Activated CD8-positive, alpha-beta memory T cell treated with anti-CD3 and anti-CD28 coated beads for 36 hours (primary cell): ENCODE results near the gene RNASE4. TPM values are rescaled to one million over a fixed set of nuclear protein-coding genes. Genes with fewer than 3 reads are reported as not detected.
"Not testable (repeated sequence)": the region's sequence is repeated elsewhere in the genome, so short reads cannot be mapped to it uniquely, and the experiment has no call there.

Experiments
- CTCF ChIA-PET: fragments of 350-600 bp; sonication (Branson Sonifier 250); formaldehyde crosslinking; loops from one replicate; lab custom pipeline; 2021; ENCODE audit warnings: antibody characterized with exemption; lab: Charles Lee
- POLR2A ChIA-PET: fragments of 350-600 bp; sonication (Branson Sonifier 250); formaldehyde crosslinking; loops from one replicate; lab custom pipeline; 2021; ENCODE audit warnings: antibody characterized with exemption; lab: Charles Lee
- total RNA-seq, 2 experiments: library from RNA; stranded (reverse); gene quantifications; one replicate each; pipeline ENCODE4 v1.2.3, GENCODE V29; 2021

RNASE4 gene
- total RNA-seq, 2 experiments from 2014 or later: 0.10 to 0.57 TPM

DNA sequence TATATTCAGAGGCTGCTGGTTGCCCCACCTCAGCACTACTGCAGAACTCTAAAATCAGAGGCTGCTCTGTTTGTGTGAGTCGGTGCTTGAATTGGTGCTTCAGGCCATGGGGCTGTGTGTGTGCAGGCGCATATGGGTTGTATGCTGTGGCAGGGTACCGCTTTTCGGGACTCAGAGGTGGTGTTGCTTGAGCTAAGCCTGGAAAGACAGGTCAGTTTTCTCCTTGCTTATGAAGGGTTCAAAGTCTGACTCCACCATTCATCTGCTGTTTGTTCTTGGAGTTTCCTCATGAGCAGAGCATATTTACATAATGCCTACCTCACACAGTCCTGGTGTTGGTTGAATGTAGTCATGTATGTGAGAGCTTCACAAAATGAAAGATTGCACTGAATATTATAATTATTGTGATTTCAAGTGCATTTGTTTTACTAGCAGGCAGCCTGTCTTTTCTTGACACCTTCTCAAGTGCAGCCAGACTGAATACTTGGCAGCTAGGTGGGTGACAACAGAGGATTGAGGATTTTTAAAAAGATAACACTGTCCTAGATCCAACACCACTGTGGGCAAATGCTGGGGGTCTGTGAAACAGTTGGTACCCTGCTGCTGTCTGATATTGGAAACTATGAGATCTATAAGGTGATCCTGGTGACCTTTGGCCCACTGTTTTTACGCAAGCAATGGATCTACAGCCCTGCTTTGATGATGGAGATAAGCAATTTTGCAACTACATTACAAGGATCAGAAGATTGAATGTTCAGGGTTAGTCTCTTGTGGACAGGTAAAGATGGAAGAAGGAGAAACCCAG is 3.2 kb downstream of the RNASE4 start:
- ChIA-PET POLR2A (no interaction called here), CTCF (interaction anchor here (0.8 kb wide), 1 partner anchor 284 kb away, joined by 3 read pairs; no protein-coding TSS in a partner anchor)

DNA sequence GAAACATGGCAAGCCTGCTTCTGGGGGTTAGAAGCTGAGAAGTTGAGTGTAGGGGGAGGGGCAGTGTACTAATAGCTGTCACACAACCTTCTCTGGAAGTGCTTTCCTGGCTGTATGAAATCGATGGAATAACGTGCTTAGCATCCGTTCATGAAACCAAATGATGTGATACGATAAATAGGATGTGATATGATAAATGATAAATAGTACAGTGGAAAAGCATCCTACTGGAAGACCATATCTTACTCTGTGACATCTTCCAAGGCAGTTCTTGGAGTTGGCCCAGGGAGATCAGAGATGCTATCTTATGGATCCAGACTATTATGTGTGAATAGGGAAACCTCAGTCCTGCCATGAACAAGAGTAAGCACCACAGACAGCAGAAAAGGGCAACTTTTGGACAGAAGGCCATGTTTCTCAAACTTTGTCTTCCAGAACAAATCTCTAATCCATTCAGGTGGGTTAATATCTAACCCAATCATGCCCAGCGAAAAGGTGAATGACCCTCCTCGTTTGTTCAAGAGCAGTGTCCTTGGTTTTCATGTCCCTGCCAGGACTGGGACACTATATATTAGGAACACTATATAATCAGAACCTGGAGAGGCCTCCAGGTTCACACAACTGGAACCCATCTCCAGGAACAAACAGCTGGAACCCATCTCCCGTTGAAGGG is 3.9 kb downstream of the RNASE4 start, which contains the start of gene ANG:
TSS of gene ANG (plus strand) at position 598 of the 673 bp plus-strand sequence. CDS start 4,801 bp downstream, outside the sequence.
- POLR2A ChIA-PET: no interaction called here
- CTCF ChIA-PET: interaction anchor here (0.8 kb wide), 1 partner anchor 283 kb away, joined by 3 read pairs; no protein-coding TSS in a partner anchor

DNA sequence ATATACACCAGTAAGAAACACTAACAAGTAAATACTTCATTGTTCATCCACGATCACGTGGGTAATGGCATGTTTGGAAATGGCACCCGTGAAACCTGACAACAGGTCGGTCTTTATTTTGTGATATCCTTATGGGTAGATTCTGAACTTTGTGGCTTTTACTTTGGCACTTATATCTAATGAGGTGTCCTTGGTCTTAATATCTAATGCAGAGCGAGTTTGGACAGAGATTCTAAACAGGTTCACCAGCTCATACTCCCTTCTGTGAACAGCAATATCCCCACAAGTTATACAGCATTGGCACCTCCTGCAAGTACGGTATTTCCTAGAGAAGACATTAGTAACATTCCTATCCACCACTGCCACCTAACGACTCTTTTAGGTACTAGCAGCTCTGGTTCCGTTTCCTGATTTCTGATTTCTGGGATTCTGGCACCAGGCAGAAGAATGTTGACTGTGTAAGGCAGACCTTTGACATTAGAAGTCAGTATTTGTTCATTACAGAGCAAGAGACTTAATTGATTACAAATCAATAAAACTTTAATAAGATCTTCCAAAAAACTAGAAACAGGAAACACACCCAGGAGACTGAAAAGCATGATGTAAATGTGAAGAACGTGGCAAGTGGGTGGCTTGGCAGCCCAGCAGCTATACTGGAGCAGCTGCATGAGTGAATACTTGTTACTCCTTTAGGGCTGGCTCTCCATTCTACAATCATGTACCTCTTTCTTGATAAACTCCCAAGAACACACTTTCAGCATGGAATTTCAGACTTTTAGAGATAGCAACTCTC is 6.7 kb downstream of the RNASE4 start:
- ChIA-PET POLR2A (no interaction called here), CTCF (interaction anchor here (0.7 to 1.9 kb wide), 14 partner anchors 11 to 280 kb away, joined by 3 to 15 read pairs (median 5); partner anchors contain the start of gene RNASE6)

DNA sequence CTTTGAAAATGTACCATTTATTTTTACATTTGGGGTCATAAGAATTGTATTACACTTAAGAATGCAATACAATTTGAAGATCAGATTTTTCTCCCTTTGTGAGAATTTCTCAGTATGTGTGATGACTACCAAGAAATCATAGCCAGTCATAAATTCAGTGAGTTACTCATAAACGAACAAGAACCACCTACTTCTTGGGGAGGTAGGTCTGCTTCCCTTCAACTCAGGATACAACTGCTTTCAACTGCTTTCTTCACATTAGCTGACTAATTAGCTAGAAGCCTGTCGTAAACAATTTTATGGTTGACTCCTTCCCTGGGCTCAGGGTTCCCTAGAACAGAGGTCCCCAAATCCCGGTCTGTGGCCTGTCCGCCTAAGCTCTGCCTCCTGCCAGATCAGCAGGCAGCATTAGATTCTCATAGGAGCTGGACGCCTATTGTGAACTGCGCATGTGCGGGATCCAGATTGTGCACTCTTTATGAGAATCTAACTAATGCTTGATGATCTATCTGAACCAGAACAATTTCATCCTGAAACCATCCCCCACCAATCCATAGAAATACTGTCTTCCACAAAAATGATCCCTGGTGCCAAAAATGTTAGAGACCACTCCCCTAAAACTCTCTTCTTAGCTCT is 7.9 kb downstream of the RNASE4 start:
- ChIA-PET CTCF (interaction anchor here (1.3 to 1.9 kb wide), 6 partner anchors 12 to 165 kb away, joined by 3 to 15 read pairs (median 7); no protein-coding TSS in a partner anchor), POLR2A (no interaction called here)

DNA sequence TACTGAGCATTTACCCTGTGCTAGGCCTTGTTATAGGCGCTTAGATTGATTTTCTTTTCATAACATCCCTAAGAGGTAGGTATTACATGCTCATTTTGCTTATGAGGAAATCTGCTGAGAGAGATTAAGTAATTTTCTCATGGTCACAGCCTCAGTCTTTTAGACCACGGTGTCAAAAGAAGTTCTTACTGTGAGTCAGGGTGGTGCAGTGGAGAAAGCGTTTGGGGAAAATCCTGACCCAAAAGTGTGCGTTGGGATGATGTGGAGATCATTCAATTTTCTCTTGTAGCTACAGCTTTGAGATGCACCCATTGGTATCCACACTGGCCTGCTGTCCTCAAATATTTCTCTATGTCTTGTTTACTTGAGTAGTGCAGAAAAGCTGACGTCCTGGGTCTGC is 12.4 kb downstream of the RNASE4 start:
- POLR2A ChIA-PET: no interaction called here

DNA sequence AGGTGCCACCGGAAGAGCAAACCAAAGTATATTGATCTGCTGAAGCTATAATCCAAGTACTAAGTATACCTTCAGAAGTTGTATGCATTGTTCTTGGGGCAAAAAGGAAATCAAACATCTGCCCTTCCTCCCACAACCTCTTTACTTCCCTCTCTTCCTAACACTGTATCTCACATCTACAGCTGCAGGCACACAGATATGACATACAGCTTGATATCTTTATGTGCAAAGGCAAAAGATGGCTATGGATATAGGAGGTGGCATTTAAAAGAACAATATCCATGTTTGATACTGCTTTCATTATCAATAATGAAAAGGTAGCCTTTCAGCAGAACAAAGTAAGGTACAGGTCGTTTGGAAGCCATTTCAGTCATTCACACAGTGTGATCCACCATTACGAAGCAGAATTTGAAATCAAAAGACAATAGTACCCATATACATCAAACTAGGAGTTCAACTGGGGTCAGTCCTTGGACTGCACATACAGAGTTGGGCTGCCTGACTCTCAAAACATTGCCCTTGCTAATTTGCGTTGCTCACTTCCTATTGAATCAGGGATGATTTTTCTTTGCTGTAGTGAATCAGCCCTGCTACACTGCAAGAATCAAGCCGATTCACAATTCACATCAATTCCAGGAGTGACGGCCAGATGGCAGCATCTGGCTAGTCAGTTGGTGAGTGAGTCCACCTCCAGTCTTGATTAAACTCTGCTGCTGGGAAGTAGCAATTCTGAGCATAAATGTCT is 13.1 kb downstream of the RNASE4 start:
- ChIA-PET POLR2A (no interaction called here), CTCF (interaction anchor here (0.6 to 1.8 kb wide), 4 partner anchors 47 to 273 kb away, joined by 3 to 5 read pairs (median 3); no protein-coding TSS in a partner anchor)

More for the DNA sequence above, 12.4 kb downstream of the RNASE4 start:
- CTCF ChIA-PET: interaction anchor here (0.6 to 1.8 kb wide), 4 partner anchors 46 to 274 kb away, joined by 3 to 5 read pairs (median 3); no protein-coding TSS in a partner anchor

DNA sequence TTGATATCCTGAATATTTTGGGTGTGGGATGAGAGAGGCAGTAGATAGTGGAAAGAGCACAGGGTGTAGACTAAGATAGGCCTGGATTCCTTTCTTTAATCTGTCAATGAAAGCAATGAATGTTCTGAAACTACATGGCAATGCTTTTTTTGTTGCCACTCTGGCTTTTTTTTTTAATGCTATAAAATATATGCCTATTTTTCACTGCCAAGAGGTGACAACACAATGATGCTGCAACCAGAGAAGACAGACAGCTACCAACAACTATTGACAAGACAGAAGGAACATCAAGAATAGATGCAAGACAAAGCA is 13.6 kb downstream of the RNASE4 start:
- CTCF ChIA-PET: interaction anchor here (0.8 to 1.0 kb wide), 2 partner anchors 33 to 158 kb away, joined by 3 to 4 read pairs; no protein-coding TSS in a partner anchor

DNA sequence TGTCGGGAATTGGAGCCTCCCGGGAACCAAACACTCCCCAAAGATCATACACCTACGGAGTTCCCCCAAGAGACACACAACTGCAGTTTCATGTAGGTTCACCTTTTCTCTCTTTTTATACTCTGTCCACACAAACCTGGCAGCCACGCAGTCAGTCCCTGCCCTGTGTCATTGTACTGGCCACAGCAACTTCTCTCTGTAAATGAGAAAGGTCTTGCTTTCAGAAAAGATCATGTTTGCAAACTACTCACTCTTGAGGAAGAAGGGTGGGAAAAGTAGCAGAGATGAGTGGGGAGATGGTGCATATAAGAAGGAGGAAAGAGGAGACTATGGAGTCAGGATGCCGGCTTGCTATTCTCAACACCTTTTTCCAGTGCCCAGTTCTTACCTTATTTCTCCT is 14.6 kb downstream of the RNASE4 start:
- CTCF ChIA-PET: interaction anchor here (0.8 to 1.0 kb wide), 2 partner anchors 32 to 157 kb away, joined by 3 to 4 read pairs; no protein-coding TSS in a partner anchor
- POLR2A ChIA-PET: no interaction called here

More for the DNA sequence above, 13.6 kb downstream of the RNASE4 start:
- POLR2A ChIA-PET: no interaction called here

DNA sequence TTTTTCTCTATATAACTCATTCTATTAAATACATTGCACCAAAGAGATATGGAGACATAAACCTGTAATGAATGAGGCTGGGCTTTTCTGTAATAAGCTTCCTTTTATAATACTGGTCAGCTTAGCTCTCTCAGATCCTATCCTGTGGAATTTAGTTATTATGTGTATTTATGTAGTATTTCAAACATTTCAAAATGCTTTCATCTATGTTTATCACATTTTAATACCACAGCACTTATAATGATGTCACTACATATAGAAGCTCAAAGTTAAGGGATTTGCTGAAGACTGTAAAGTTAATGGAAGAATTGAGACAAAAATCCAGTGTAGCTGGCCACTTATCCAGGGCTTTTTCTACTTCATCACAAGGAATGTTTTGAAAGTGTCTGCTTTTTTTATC is 15.6 kb downstream of the RNASE4 start:
- CTCF ChIA-PET: no interaction called here
- POLR2A ChIA-PET: no interaction called here

DNA sequence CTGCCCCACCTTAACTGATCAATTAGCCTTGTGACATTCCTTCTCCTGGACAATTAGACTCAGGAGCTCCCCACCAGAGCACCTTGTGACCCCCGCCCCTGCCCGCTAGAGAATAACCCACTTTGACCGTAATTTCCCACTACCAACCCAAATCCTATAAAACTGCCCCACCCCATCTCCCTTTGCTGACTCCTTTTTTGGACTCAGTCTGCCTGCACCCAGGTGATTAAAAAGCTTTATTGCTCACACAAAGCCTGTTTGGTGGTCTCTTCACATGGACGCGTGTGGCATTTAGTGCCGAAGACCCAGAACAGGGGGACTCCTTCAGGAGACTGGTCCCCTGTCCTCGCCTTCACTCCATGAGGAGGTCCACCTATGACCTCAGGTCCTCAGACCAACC is 16.6 kb downstream of the RNASE4 start:
- POLR2A ChIA-PET: not testable (repeated sequence)
- CTCF ChIA-PET: interaction anchor here (0.6 kb wide), 1 partner anchor 239 kb away, joined by 4 read pairs; no protein-coding TSS in a partner anchor

DNA sequence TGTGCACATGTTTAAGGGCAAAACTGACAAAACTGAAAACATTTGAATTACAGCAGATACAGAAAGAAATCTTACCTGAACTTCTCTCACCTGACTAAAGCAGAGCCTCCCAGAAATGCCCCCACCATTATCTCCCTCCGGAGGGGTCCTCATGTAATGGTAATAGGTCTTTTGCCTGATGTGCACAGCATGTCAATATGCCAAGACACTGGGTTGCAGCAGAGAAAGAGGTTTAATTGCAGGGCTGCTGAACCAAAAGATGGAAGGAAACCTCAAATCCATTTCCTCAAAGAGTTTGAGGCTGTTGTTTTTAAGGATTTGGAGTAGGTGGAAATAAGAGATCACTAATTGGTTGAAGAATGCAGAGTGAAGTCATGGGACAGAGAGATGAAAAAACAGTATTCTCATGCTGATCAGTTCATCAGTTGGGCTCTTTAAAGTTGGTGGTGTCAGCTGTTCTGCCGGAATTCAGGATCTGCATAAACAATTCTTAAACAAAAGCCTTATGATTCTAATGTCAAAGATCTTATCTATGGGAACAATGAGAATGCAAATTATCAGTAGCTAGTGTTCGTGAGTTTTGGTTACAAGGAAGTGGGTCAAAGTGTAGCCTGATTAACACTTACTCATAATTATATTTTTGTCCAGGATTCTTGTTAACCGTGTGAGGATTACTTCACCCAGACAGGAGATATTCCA is 22.4 kb downstream of the RNASE4 start:
- ChIA-PET CTCF (interaction anchor here (0.6 to 1.0 kb wide), 2 partner anchors 113 to 166 kb away, joined by 3 to 5 read pairs; no protein-coding TSS in a partner anchor), POLR2A (no interaction called here)

DNA sequence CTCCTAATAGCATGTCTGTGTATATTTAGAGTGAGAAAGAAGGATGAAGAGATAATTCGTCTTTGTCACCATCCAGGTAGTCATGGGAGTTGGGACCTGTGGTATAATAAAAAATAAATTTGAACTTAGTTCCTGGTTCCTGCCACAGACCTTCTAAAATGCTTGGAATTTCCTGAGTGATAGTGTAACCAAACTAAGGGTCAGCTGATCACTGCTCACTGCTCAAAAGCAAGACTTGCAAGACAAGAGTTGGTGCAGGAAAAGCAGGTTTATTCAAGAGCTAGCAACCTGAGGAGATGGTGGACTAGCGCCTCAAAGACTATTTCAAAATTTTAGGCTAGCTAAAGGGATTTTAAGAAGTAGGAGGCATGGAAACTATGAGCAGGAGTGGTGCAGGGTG is 23.3 kb downstream of the RNASE4 start:
- ChIA-PET POLR2A (no interaction called here), CTCF (interaction anchor here (1.0 kb wide), 1 partner anchor 166 kb away, joined by 5 read pairs; no protein-coding TSS in a partner anchor)

DNA sequence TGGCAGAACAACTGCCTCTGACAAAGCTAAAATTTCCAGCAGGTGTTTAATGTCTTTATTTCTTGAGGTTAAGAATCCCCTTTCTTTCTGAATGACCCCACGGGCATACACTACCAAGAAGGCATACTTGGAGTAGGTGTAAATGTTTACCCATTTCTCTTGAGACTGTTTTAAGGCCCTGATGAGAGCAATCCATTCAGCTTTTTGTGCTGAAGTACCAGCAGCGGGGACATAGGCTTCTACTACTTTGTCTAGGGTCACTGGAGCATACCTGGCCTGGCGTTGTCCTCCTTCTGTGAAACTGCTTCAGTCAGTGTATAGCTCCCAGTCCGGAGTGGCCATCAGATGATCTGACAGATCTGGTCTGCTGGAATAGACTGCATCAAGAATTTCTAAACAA is 26.9 kb downstream of the RNASE4 start:
- ChIA-PET CTCF (no interaction called here), POLR2A (no interaction called here)

DNA sequence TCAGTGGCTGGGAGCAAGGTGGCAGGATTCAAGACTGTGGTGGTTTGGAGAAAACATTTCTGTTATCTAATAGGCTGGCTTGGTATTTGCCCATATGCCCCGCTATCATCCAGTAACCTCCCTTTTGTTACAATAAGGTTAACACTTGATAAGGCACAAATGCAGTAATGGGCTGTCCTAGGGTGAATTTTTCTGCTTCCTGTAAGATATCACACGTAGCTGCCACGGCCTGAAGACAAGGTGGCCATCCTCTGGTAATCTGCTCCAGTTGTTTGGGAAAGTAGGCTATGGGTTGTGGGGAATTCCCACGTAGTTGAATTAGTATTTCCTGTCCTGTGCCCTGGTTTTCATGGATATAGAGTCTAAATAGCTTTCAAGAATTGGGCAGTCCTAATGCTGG is 27.3 kb downstream of the RNASE4 start:
- CTCF ChIA-PET: no interaction called here
- POLR2A ChIA-PET: no interaction called here

DNA sequence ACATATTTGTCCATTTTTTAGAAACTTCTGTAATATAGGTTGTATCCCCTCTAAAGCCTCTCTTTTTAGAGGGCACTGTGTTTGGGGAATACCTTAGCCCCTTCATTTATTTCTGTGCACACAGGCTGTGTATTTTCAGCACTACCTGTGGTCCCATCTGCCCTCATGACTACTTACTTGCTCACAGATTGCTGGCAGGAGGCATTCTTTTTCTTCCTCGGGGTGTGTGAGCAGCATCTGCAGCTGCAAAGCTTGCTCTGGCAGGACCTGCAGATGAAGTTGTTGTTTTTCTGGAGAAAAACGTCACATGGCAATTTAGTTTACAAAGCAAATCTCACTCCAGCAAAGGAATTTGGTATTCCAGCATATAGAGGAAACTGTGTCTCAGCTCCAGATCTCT is 28.5 kb downstream of the RNASE4 start:
- CTCF ChIA-PET: no interaction called here
- POLR2A ChIA-PET: no interaction called here

DNA sequence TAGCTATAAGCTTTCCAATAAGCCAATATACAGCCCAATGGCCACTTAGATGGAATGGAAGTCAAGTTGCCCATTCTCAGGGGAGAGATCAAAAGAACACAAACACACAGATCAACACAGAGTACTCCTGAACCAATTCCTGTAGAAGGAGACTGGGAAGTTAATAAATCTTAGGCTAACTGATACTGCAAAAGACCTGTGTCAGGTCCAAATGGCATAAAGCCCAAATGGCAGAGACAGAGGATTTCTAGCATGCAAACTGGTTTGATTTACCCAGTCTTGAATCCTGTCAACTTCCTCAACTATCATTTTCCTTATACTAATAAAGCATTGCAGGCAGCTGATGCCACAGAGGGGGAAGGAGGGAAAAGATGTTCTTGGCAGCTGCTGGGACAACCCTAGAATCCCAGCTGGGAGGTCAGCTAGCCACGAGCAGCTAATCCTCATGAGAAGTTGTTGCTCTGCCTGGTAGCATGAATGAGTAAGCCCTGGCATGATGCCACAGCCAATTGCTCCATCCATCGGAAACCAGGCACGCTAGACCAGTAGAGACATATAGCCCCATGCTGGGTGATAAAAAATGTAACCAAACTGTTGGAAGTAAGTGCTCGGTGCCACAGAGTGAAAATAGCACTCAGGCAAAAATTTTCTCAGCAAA is 30.4 kb downstream of the RNASE4 start:
- ChIA-PET POLR2A (no interaction called here), CTCF (no interaction called here)

DNA sequence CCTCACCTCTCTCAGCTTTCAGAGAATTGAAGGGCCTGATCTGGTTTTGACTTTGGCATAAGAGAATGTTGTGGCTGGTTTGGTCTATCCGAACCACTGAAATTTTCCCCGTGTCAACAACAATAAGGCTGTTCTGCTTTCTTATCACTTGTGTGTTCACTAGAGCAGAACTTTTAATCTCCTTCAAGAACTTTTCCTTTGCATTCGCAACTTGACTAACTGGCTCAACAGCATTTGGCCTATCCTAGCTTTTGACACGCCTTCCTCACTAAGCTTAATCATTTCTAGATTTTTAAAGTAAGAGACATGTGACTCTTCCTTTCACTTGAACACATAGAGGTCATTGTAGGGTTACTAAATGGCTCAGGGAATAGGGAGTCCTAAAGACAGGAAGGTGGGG is 35.4 kb downstream of the RNASE4 start:
- POLR2A ChIA-PET: no interaction called here
- CTCF ChIA-PET: no interaction called here
